Mucosa of descending colon (tissue), 3 donors: ENCODE results near the gene CLEC2D. TPM values are rescaled to one million over a fixed set of nuclear protein-coding genes. Genes with fewer than 3 reads are reported as not detected.
"Not testable (repeated sequence)": the region's sequence is repeated elsewhere in the genome, so short reads cannot be mapped to it uniquely, and the experiment has no call there.

Source experiments
- ATAC-seq: fragments of 200-7000 bp; cut with Tn5 transposase; one replicate; pipeline ENCODE4 v1.9.1; 2020; ENCODE audit warnings: mild to moderate bottlenecking, moderate library complexity
- DNase-seq, 3 donors: peaks; one replicate each; pipeline ENCODE4 v3.0.0-alpha.2; 2020
- H3K36me3 ChIP-seq: fragments of 200-600 bp; one replicate; pipeline ENCODE4 v1.8.0; 2021; ENCODE audit warnings: low read depth, mild to moderate bottlenecking
- H3K4me1 ChIP-seq: fragments of 200-600 bp; one replicate; pipeline ENCODE4 v1.8.0; 2021; ENCODE audit warnings: low read depth, mild to moderate bottlenecking
- H3K4me3 ChIP-seq: fragments of 200-600 bp; one replicate; pipeline ENCODE4 v1.8.0; 2021; ENCODE audit warnings: mild to moderate bottlenecking
- H3K9me3 ChIP-seq: fragments of 200-600 bp; one replicate; pipeline ENCODE4 v1.8.0; 2021; ENCODE audit warnings: mild to moderate bottlenecking
- intact Hi-C, 2 donors: fragments of 100-400 bp; cut with DNase I in 1 of 2; cut with micrococcal nuclease in 1 of 2; formaldehyde crosslinking; loops; one replicate each; pipeline versions ENCODE4 v1.11.0 to v1.11.1; 2022; cut with DNase I, micrococcal nuclease
- total RNA-seq, 3 donors: library from RNA; stranded (reverse); fragmentation: NEBNext Ultra II Directional in 2 of 3; extraction: Animal tissue kit (Norgen Biotek cat#: 25700) in 2 of 3; gene quantifications; one replicate each; pipeline versions ENCODE4 v1.2.1 to v1.2.4, GENCODE V29; 2021 to 2023
- TF ChIP-seq, protein P1 (sequence below): fragments of 200-600 bp; IDR thresholded peaks from one replicate; pipeline ENCODE4 v1.8.0; 2022; ENCODE audit warnings: antibody characterized with exemption, mild to moderate bottlenecking
- donor health status: DM: no; HTN: no; CAD: no; lungs with moderate emphysema.
- donor health status: DM: no; HTN: no; CAD: no.
- donor health status: DM: no; HTN: yes; CAD: no.

The CLEC2D gene
- total RNA-seq, 3 donors from 2014 or later: 7.1 to 10.1 (median 7.2) TPM

DNA sequence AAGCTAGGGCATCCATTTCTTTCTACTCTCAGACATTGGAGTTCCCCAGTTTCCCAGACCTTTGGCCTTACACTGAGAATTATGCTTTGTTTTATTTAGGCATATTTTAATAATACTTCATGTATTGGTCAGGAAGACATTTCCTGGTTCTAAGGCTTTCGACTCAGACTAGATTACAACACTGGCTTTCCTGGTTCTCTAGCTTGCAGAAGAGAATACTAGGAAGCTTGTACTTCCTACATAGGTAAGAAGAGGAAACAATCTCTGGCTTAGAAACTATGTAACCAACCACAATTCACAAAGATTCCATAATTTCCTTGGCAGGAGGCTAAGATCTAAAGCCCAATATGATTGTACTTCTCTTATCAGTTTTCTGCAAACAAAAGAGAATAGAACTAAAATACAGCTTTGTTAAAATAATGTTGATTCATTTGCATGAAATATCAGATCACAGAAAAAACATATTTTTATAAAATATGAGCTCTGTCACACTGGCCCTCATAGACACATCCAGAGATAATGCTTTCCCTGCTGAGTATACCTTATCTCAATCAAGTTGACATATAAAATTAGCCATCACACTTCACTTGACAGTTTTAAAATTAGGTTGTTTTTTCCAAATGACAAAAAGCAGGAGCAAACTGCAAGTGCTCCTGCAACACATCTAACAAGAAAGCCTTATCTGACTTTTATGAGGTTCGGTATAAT, 30.5 kb downstream of the CLEC2D start:
- H3K4me3 ChIP-seq: no peak overlapping the region
- DNase-seq (no peak), ATAC-seq (peak; percentile 42)
- H3K4me1 ChIP-seq: no peaks in the 10 kb centered on the region
- intact Hi-C loops: loop anchor here in 1 of 2 donors (10.0 kb wide), 1 partner anchor 65 kb away; no protein-coding TSS in a partner anchor
- TF ChIP-seq, protein P1, sequence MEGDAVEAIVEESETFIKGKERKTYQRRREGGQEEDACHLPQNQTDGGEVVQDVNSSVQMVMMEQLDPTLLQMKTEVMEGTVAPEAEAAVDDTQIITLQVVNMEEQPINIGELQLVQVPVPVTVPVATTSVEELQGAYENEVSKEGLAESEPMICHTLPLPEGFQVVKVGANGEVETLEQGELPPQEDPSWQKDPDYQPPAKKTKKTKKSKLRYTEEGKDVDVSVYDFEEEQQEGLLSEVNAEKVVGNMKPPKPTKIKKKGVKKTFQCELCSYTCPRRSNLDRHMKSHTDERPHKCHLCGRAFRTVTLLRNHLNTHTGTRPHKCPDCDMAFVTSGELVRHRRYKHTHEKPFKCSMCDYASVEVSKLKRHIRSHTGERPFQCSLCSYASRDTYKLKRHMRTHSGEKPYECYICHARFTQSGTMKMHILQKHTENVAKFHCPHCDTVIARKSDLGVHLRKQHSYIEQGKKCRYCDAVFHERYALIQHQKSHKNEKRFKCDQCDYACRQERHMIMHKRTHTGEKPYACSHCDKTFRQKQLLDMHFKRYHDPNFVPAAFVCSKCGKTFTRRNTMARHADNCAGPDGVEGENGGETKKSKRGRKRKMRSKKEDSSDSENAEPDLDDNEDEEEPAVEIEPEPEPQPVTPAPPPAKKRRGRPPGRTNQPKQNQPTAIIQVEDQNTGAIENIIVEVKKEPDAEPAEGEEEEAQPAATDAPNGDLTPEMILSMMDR: no peak
- H3K9me3 ChIP-seq: peaks cover 3% of the 10 kb centered on the region
- no peaks in the 10 kb centered on the region for H3K36me3 ChIP-seq

DNA sequence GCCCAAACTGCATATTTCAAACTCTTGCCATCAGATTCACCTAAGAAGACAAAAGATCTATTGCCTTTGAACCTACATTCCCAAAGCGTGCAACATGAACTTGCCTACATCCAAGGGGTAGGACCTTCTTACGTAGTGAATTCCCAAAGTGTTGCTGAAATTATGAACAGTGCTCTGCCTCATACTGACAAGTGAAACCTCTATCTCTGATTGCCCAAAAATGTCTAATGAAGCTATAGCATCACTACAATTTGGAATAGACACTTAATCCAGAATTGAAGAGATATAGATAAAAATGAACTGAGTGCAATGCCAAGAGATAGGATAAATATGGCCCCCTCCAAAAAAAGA, 31.1 kb downstream of the CLEC2D start:
- H3K9me3 ChIP-seq: peaks cover 3% of the 10 kb centered on the region
- no peaks in the 10 kb centered on the region for H3K36me3 ChIP-seq
- TF ChIP-seq, protein P1: no peak
- intact Hi-C loops: loop anchor here in 1 of 2 donors (10.0 kb wide), 1 partner anchor 66 kb away; no protein-coding TSS in a partner anchor
- DNase-seq (no peak), ATAC-seq (no peak)
- no peak overlapping the region for H3K4me3 ChIP-seq
- H3K4me1 ChIP-seq: no peaks in the 10 kb centered on the region

DNA sequence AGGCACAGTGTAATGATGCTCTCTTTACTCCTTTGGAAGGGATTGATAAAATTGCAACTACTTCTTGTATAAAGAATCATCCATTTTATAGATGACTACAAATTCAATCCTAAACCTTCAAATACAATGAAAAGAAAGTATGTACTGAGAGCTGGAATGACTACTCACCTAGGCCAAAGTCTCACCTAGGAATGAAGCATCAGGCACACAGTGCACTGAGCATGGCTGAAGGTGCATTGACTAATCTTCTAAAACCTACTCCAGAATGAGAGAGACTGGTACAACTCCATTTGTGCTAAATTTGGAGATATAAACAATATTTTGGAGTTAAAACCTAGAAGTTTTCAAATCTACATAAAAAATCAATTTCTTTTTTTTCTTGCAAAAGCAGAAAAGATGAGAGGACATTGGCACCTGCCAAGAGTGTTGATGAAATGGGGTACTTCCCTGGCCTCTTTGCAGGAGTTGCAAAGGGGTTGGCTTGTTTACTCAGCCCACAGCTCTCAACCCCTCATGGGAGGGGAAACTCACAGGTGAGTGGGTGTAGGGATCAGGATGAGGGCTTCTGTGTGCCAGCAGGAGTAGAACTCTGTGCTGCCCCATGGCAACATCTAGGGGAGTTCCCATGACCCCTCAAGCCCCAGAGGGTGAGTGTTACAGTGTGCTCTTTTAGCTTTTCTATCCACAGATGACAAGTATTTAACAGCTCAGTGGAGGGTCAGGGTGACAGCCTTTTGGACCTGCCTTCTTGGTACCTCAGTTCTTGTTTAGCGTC, 32.1 kb downstream of the CLEC2D start:
- intact Hi-C loops: loop anchor here in 1 of 2 donors (10.0 kb wide), 1 partner anchor 67 kb away; no protein-coding TSS in a partner anchor
- no peaks in the 10 kb centered on the region for H3K4me1 ChIP-seq
- ATAC-seq (peak; percentile 48), DNase-seq (no peak)
- no peaks in the 10 kb centered on the region for H3K9me3 ChIP-seq
- no peaks in the 10 kb centered on the region for H3K36me3 ChIP-seq
- no peak overlapping the region for H3K4me3 ChIP-seq
- TF ChIP-seq, protein P1: no peak

DNA sequence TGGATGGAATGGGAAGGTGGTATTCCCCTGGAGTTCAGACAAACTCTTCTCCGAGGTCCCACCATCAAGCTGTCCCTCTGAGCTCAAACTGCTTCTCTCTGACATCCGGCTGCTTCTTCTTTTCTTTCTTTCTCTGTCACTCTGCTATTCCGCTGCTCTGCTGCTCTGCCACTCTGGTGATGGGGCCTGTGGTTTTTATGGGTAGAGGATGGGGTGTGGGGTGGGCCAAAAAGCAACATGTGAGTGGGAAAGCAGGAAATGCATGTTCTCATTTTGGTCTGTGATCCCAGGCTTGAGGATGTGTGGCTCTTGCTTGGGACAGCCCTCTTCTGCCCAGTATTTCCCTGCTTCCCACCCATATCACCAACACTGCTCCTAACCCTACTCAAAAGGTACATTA, 32.7 kb downstream of the CLEC2D start:
- no peaks in the 10 kb centered on the region for H3K36me3 ChIP-seq
- no peaks in the 10 kb centered on the region for H3K9me3 ChIP-seq
- ATAC-seq (peak; percentile 70), DNase-seq (peak in 2 of 3 donors; percentile 35 to 52)
- no peak overlapping the region for H3K4me3 ChIP-seq
- intact Hi-C loops: loop anchor here in 1 of 2 donors (10.0 kb wide), 1 partner anchor 67 kb away; no protein-coding TSS in a partner anchor
- TF ChIP-seq, protein P1: no peak
- H3K4me1 ChIP-seq: no peaks in the 10 kb centered on the region

DNA sequence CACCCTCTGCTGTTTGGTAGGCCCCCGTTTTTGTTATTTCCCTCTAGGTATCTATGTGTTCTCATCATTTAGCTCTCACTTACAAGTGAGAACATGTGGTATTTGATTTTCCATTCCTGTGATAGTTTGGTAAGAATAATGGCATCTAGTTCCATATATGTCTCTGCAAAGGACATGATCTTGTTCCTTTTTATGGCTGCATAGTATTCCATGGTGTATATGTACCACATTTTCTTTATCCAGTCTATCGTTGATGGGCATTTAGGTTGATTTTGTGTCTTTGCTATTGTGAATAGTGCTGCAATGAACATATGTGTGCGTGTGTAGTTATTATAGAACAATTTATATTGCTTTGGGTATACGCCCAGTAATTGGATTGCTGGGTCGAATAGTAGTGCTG, 35.0 kb downstream of the CLEC2D start:
- not testable (repeated sequence) for H3K9me3 ChIP-seq, H3K4me1 ChIP-seq, ATAC-seq, H3K36me3 ChIP-seq, DNase-seq, H3K4me3 ChIP-seq
- intact Hi-C loops: loop anchor here in 1 of 2 donors (10.0 kb wide), 1 partner anchor 70 kb away; no protein-coding TSS in a partner anchor
